GM12878 (cell line): ENCODE measurements around the gene CEACAM1. TPM values are rescaled to one million over a fixed set of nuclear protein-coding genes. Genes with fewer than 3 reads are reported as not detected.

Experiments used
- CBX5 ChIP-seq: sonication (generic); IDR thresholded peaks from 2 replicates; pipeline ENCODE4 v1.6.1; 2016; ENCODE audit warnings: low read depth, moderate library complexity, mild to moderate bottlenecking, inconsistent platforms
- CREB1 ChIP-seq: IDR thresholded peaks from 2 replicates; pipeline ENCODE4 v1.6.1; 2012; ENCODE audit warnings: low read depth, mild to moderate bottlenecking, inconsistent platforms
- HDAC2 ChIP-seq: fragments of 200-600 bp; sonication (generic); IDR thresholded peaks from 2 replicates; pipeline ENCODE4 v1.6.1; 2017
- JUNB ChIP-seq: IDR thresholded peaks from 2 replicates; pipeline ENCODE4 v1.6.1; 2016; ENCODE audit warnings: antibody characterized with exemption, mild to moderate bottlenecking
- KDM1A ChIP-seq: fragments of 200-600 bp; sonication (generic); IDR thresholded peaks from 2 replicates; pipeline ENCODE4 v1.6.1; 2016; ENCODE audit warnings: borderline replicate concordance
- NRF1 ChIP-seq: conservative IDR thresholded peaks from 2 replicates; pipeline ENCODE4 v1.6.1; 2011; ENCODE audit warnings: mild to moderate bottlenecking, low read depth, low read length, improper control_type of control experiment
- POLR2AphosphoS2 ChIP-seq: IDR thresholded peaks from 2 replicates; pipeline ENCODE4 v1.6.1; 2011; ENCODE audit warnings: low read depth, mild to moderate bottlenecking, low read length, improper control_type of control experiment, moderate library complexity
- RAD51 ChIP-seq: fragments of 450-650 bp; IDR thresholded peaks from 2 replicates; pipeline ENCODE4 v1.6.1; 2016; ENCODE audit warnings: moderate library complexity, mild to moderate bottlenecking, inconsistent platforms
- SRF ChIP-seq, 2 experiments: IDR thresholded peaks; 2 replicates each; pipeline ENCODE4 v1.6.1; 2011; ENCODE audit warnings: low read depth in 2 of 2, low read length in 2 of 2, mild to moderate bottlenecking in 1 of 2, moderate library complexity in 1 of 2
- TARDBP ChIP-seq: IDR thresholded peaks from 2 replicates; pipeline ENCODE4 v1.6.1; 2016; ENCODE audit warnings: borderline replicate concordance
- YY1 ChIP-seq: IDR thresholded peaks from 2 replicates; pipeline ENCODE4 v1.6.1; 2011; ENCODE audit warnings: low read depth, mild to moderate bottlenecking, low read length
- polyA plus RNA-seq, 11 experiments: library from polyadenylated mRNA; depleted of rRNA in 4 of 11; unstranded in 6 of 11; stranded (reverse) in 5 of 11; fragments of >200 nt; fragmentation: Nextera tagmentation in 4 of 11; fragmentation: Illumina TruSeq in 1 of 11; extraction: Ambion mirVana in 4 of 11; extraction: Trizol in 1 of 11; gene quantifications; 1 replicate in 1 of 11; 2 replicates in 10 of 11; pipeline versions ENCODE4 v1.2.1 to v1.2.3, GENCODE V29; 2011 to 2016; ENCODE audit warnings: inconsistent platforms in 2 of 11, missing spikeins in 2 of 11, low read depth in 1 of 11
- total RNA-seq, 4 experiments: library from RNA; depleted of rRNA in 3 of 4; stranded (reverse); fragments of >200 nt in 3 of 4; fragmentation: Illumina TruSeq in 1 of 4; extraction: Trizol in 1 of 4; gene quantifications; 2 replicates each; pipeline versions ENCODE4 v1.2.1 to v1.2.3, GENCODE V29; 2013 to 2021
- TF ChIP-seq, protein P1 (sequence below): fragments of 450-650 bp; IDR thresholded peaks from 2 replicates; pipeline ENCODE4 v1.6.1; 2016; ENCODE audit warnings: mild to moderate bottlenecking
- TF ChIP-seq, protein P2 (sequence below): IDR thresholded peaks from 2 replicates; pipeline ENCODE4 v1.6.1; 2012; ENCODE audit warnings: low read depth, low read length, improper control_type of control experiment
- TF ChIP-seq, protein P3 (sequence below), 3 experiments: IDR thresholded peaks in 2 of 3; conservative IDR thresholded peaks in 1 of 3; 2 replicates each; pipeline ENCODE4 v1.5.1; 2011; ENCODE audit warnings: low read depth in 3 of 3, low read length in 3 of 3, mild to moderate bottlenecking in 3 of 3, control low read depth in 2 of 3, moderate library complexity in 2 of 3, inconsistent platforms in 1 of 3, mixed read lengths in 1 of 3; ENCODE audit not compliant: control insufficient read depth in 2 of 3, insufficient read depth in 1 of 3; ENCODE audit errors: extremely low read depth in 1 of 3

The CEACAM1 gene
- total and polyA plus RNA-seq, 10 of the 15 experiments (the other 5 are each of a cell fraction or from before 2014, with no cell fraction given), result 3.9 to 24.0 (median 6.5) TPM

DNA sequence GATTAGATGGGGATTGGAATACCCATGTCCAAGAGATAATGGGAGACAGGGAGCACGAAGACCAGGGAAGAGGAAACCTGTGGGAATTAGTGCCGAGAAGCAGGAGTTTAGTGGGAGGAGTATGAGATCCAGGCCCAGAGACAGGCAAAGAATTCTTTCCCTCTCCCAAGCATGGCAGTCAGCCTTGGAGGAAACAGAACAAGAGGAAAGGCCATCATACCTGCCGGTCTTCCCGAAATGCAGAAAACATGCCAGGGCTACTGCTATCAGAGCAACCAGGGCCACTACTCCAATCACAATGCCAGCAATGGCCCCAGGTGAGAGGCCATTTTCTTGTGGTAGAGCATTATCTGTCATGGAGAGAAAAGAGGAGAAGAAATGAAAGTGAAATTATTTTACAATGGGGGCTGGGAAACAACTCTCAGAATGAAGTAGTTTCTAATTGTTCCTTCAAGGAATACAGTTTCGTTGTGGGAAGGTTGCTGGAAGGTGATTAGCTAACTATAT lies 16.1 kb downstream of the CEACAM1 start (continued):
- TF ChIP-seq, protein P1, sequence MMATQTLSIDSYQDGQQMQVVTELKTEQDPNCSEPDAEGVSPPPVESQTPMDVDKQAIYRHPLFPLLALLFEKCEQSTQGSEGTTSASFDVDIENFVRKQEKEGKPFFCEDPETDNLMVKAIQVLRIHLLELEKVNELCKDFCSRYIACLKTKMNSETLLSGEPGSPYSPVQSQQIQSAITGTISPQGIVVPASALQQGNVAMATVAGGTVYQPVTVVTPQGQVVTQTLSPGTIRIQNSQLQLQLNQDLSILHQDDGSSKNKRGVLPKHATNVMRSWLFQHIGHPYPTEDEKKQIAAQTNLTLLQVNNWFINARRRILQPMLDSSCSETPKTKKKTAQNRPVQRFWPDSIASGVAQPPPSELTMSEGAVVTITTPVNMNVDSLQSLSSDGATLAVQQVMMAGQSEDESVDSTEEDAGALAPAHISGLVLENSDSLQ, result 0 out of 2 replicates have a peak, but pooled peaks have one; percentile 4
- TF ChIP-seq RAD51 (no peak), HDAC2 (no peak), KDM1A (no peak), SRF (IDR thresholded peaks at IDR 0.05; ENCODE audit: low read depth in 2 of 2, low read length in 2 of 2) (no peak), TARDBP (no peak), CREB1 (no peak), JUNB (0 out of 2 replicates have a peak, but pooled peaks have one; percentile 2), NRF1 (no peak), POLR2AphosphoS2 (no peak), YY1 (peak; percentile 90), CBX5 (no peak)
- TF ChIP-seq, protein P2, sequence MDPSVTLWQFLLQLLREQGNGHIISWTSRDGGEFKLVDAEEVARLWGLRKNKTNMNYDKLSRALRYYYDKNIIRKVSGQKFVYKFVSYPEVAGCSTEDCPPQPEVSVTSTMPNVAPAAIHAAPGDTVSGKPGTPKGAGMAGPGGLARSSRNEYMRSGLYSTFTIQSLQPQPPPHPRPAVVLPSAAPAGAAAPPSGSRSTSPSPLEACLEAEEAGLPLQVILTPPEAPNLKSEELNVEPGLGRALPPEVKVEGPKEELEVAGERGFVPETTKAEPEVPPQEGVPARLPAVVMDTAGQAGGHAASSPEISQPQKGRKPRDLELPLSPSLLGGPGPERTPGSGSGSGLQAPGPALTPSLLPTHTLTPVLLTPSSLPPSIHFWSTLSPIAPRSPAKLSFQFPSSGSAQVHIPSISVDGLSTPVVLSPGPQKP, result no peak
- TF ChIP-seq, protein P3, sequence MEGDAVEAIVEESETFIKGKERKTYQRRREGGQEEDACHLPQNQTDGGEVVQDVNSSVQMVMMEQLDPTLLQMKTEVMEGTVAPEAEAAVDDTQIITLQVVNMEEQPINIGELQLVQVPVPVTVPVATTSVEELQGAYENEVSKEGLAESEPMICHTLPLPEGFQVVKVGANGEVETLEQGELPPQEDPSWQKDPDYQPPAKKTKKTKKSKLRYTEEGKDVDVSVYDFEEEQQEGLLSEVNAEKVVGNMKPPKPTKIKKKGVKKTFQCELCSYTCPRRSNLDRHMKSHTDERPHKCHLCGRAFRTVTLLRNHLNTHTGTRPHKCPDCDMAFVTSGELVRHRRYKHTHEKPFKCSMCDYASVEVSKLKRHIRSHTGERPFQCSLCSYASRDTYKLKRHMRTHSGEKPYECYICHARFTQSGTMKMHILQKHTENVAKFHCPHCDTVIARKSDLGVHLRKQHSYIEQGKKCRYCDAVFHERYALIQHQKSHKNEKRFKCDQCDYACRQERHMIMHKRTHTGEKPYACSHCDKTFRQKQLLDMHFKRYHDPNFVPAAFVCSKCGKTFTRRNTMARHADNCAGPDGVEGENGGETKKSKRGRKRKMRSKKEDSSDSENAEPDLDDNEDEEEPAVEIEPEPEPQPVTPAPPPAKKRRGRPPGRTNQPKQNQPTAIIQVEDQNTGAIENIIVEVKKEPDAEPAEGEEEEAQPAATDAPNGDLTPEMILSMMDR (IDR thresholded peaks at IDR 0.05 in 2 of 3, conservative IDR thresholded peaks at IDR 0.05 in 1 of 3; ENCODE audit: control insufficient read depth in 2 of 3, extremely low read depth in 1 of 3, insufficient read depth in 1 of 3, low read depth in 3 of 3, low read length in 3 of 3), result no peak
